ENCODE measurements around the gene TRIM37.
"Not testable (repeated sequence)": the region's sequence is repeated elsewhere in the genome, so short reads cannot be mapped to it uniquely, and the experiment has no call there.

The TRIM37 gene

GRCh38 chr17:59111539-59111938 lies 4.9 kb upstream of the TRIM37 start:
- no peak for DNase-seq

GRCh38 chr17:59110973-59111372 lies 4.3 kb upstream of the TRIM37 start:
- DNase-seq, result no peak

GRCh38 chr17:59108400-59109102 lies 1.9 kb upstream of the TRIM37 start:
- no peak for DNase-seq

- no peak for DNase-seq
Measured at GRCh38 chr17:59107306-59107670, 608 bp upstream of the TRIM37 start.

- peak; percentile 76 for DNase-seq
Measured at GRCh38 chr17:59105852-59106462, 723 bp downstream of the TRIM37 start.

- no peak for DNase-seq
Measured at GRCh38 chr17:59101178-59101577, 5.5 kb downstream of the TRIM37 start.

- DNase-seq, result no peak
Measured at GRCh38 chr17:59097876-59098275, 8.8 kb downstream of the TRIM37 start.

- no peak for DNase-seq
Measured at GRCh38 chr17:59094861-59095530, 11.7 kb downstream of the TRIM37 start.

GRCh38 chr17:59093702-59094231 lies 12.9 kb downstream of the TRIM37 start:
- DNase-seq, result no peak

GRCh38 chr17:59093145-59093701 lies 13.5 kb downstream of the TRIM37 start:
- no peak for DNase-seq

- not testable (repeated sequence) for DNase-seq
Measured at GRCh38 chr17:59090593-59090992, 16.1 kb downstream of the TRIM37 start.

- DNase-seq, result no peak
Measured at GRCh38 chr17:59084154-59084553, 22.5 kb downstream of the TRIM37 start.

GRCh38 chr17:59074494-59074893 lies 32.2 kb downstream of the TRIM37 start:
- DNase-seq, result no peak

GRCh38 chr17:59073972-59074371 lies 32.7 kb downstream of the TRIM37 start:
- DNase-seq, result no peak

- no peak for DNase-seq
Measured at GRCh38 chr17:59069856-59070255, 36.8 kb downstream of the TRIM37 start.

- DNase-seq, result no peak
Measured at GRCh38 chr17:59067756-59068155, 38.9 kb downstream of the TRIM37 start.

- DNase-seq, result no peak
Measured at GRCh38 chr17:59067340-59067739, 39.3 kb downstream of the TRIM37 start.

GRCh38 chr17:59062509-59062908 lies 44.2 kb downstream of the TRIM37 start:
- no peak for DNase-seq

GRCh38 chr17:59056857-59057256 lies 49.8 kb downstream of the TRIM37 start:
- no peak for DNase-seq

- no peak for DNase-seq
Measured at GRCh38 chr17:59049798-59050197, 56.9 kb downstream of the TRIM37 start.

- DNase-seq, result no peak
Measured at GRCh38 chr17:59047616-59048015, 59.1 kb downstream of the TRIM37 start.

GRCh38 chr17:59046192-59046591 lies 60.5 kb downstream of the TRIM37 start:
- DNase-seq, result no peak

- no peak for DNase-seq
Measured at GRCh38 chr17:59038734-59039133, 67.9 kb downstream of the TRIM37 start.

- DNase-seq, result no peak
Measured at GRCh38 chr17:59037960-59038359, 68.7 kb downstream of the TRIM37 start.

Measured in activated gamma-delta T cell treated with Interleukin-2 at 50 U/mL for 16 hours (primary cell).